ENCODE data around the gene B3GAT1.

B3GAT1 gene

DNA sequence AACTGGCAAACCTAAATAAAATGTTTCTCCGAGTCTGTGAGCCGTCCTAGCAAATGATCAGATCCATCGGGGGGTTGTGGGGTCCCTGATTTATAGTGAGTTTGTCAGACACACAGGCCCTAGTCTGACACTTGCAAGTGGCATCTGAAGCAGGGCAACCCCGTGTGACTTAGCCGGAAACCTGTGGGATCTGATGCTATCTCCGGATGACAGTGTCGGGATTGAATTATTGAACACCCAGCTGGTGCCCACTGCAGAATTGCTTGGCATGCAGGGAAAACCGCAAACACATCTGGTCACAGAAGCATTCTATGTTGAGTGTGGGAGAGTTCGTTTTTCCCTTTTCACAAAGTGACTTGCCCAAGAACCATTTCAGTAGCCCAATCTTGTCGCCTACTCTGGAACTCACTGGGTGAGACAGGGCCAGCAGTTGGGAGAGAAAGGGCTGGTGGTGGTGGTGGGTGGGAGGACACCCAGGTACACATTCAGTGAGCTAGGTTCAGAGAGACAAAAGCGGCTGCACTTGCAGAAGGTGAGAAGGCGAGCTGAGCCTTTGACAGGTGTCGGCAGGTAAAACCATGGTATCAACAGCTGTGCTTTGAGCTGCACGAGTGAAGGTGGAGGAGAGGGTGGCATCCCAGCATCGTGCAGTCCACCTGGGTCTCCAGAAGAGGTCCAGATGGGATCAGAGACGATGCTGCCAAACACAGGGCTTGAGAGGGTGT is 33.7 kb upstream of the B3GAT1 start:
- TF ChIP-seq, protein P1, sequence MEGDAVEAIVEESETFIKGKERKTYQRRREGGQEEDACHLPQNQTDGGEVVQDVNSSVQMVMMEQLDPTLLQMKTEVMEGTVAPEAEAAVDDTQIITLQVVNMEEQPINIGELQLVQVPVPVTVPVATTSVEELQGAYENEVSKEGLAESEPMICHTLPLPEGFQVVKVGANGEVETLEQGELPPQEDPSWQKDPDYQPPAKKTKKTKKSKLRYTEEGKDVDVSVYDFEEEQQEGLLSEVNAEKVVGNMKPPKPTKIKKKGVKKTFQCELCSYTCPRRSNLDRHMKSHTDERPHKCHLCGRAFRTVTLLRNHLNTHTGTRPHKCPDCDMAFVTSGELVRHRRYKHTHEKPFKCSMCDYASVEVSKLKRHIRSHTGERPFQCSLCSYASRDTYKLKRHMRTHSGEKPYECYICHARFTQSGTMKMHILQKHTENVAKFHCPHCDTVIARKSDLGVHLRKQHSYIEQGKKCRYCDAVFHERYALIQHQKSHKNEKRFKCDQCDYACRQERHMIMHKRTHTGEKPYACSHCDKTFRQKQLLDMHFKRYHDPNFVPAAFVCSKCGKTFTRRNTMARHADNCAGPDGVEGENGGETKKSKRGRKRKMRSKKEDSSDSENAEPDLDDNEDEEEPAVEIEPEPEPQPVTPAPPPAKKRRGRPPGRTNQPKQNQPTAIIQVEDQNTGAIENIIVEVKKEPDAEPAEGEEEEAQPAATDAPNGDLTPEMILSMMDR (IDR thresholded peaks at IDR 0.05) = no peak

DNA sequence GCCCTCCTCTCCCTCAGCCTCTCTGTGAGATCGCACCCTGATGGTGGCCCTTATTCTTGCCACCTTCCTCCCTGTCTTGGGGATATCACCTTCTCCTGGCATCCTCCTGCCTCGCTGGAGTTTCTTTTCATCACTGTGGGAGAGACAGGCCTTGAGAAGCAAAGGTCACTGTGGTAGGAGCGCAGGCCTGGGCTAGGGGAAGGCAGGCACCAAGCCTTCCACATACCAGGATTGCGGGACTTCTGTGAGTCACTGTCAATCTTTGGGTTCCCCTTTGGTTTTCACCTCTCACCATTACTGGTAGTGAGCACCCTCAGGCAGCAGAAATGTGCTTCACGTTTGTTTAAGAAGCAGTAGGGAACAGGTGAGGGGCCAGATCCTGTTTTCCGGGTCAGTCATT is 31.2 kb upstream of the B3GAT1 start:
- TF ChIP-seq, protein P1 (IDR thresholded peaks at IDR 0.05) = no peak

DNA sequence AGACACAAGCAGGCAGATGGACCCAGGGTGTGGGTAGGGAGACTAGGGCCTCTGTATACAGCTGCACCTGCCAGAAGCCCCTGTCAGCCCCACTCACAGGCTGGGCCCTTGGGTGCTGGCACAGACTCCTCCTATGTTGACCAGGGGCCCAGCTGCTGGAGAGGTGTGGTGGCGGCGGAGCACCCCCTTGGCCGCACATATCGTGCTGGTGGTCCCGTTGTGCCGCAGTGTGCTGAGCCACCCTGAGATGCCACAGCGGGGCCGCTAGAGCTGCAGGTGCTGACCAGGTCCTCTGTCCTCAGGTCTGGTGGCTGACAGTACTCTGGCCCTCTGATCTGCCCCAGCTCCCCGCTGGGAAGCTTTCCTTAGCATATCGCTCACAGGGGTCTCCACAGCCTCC is 30.2 kb upstream of the B3GAT1 start:
- TF ChIP-seq, protein P1 (IDR thresholded peaks at IDR 0.05) = no peak

DNA sequence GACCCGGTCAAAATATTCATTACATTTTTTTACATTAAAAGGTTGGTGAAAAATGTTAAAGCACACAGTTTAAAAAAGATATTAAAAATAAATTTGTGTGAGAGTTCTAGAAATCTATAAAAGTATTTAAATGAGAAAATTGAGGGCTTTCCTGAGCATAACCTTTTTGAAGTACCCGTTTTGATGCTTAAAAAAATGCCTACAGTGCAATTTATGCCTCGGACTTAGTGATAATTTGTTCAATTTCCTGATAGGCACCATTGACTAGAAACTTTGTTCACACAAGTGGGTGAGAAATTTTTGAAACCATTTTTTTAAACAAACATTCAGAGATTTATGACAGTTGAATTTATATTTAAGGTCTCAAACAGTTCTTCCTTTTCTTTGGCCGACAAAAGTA is 29.7 kb upstream of the B3GAT1 start:
- TF ChIP-seq, protein P1 (IDR thresholded peaks at IDR 0.05) = no peak

DNA sequence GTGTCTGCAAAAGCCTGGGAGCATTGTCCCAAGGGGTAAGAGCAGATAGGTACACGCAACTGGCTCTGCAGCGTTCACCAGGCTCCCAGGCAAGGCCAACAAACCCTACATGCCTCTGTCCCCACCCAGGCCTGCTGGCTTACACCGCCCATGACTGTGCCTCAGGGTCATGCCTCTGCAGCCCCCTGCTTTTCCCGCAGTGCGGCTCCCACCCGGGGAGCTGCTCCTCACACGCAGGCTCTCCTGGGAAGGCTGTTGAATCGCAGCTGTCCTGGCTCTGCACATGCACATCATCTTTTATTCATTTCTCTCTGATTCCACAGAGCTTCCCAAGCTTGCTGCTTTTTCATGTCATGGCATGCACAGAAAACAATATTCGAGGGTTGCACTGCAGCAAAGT is 29.2 kb upstream of the B3GAT1 start:
- TF ChIP-seq, protein P1 (IDR thresholded peaks at IDR 0.05) = no peak

DNA sequence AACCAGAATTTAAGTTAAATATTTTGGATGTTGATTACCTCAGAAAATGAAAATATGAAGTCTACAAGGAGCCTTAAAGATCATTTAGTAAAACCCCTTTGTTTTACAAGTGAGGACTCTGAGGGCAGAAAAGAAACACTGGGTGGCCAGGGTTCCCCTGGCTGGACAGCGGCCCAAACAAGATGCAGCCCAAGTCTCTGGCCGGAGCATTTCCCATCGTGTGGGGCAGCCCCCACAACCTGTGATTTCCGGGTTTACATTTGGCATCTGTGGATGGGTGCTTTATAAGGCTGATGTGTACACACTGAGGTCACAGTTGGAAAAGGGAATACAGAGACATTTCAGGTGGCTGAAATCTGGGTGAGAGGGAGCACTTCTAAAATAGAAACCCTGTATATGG is 28.8 kb upstream of the B3GAT1 start:
- TF ChIP-seq, protein P1 (IDR thresholded peaks at IDR 0.05) = no peak

DNA sequence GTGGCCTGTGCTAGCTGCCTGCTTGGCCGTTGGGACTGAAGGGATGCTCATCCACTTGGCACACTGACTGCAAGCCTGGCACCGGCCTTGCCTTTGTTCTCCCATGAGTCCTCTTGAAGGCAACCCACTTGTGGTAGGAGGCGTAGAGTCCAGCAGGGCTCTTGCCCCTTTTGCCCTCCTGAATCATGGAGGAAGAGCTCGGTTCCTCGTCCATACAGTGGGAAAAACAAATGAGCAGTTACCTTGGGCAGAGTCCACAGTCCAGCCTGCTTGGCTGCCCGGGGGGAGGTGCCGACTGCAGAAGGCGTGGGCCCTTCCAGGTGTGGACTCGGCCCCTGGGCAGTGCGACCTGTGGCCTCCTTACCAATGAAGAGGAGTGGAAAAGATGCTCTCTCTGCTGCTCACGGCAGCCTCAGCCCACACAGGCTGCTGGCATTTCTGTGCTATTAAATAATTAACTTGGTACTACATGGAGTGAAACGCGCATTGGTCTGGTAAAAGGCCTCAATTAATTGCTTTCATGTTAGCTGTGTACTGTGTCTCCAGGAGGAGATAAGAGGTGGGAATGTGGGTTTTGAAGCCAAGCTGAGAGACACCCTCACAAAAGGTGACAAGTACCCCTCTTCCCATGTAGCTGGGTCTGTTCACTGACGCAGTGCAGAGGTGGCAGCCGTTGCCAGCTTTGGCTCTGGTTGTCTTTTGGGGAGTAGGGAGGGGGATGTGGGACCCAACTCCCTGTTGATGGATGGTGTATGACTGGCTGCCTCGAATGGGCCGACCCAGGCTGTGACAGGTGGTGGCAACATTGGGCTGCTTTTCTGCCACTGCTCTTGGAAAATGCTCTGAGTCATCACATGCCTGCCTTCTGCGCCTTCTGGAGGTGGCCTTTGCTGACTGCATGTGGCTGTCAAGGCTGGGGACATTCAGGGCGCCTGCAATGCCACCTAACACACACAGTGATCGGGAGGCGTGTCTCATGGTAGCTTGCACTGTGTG is 26.8 kb upstream of the B3GAT1 start:
- TF ChIP-seq, protein P1 (IDR thresholded peaks at IDR 0.05) = no peak
